Thymus (tissue), 11 donors: ENCODE results near the gene UFC1. TPM values are rescaled to one million over a fixed set of nuclear protein-coding genes. Genes with fewer than 3 reads are reported as not detected.

Experiments used
- DNase-seq, 9 donors: peaks; one replicate each; pipeline ENCODE4 v3.0.0-alpha.2; 2013; ENCODE audit warnings: low spot score in 9 of 9, low read depth in 6 of 9, missing footprints in 1 of 9
- H3K27ac ChIP-seq, 2 donors: one replicate each; pipeline ENCODE4 v1.5.1; 2013; ENCODE audit warnings: control low read depth in 1 of 2, low read depth in 1 of 2, low read length in 1 of 2, mild to moderate bottlenecking in 1 of 2, moderate library complexity in 1 of 2
- H3K27me3 ChIP-seq, 2 donors: one replicate each; pipeline ENCODE4 v1.5.1; 2013; ENCODE audit warnings: low read length in 1 of 2; ENCODE audit not compliant: control insufficient read depth in 2 of 2, insufficient read depth in 1 of 2
- H3K36me3 ChIP-seq, 2 donors: one replicate each; pipeline ENCODE4 v1.5.1; 2013; ENCODE audit warnings: low read length in 1 of 2, mild to moderate bottlenecking in 1 of 2, moderate library complexity in 1 of 2; ENCODE audit not compliant: control insufficient read depth in 2 of 2, insufficient read depth in 2 of 2
- H3K4me1 ChIP-seq, 2 donors: one replicate each; pipeline ENCODE4 v1.5.1; 2013; ENCODE audit warnings: low read length in 2 of 2; ENCODE audit not compliant: control insufficient read depth in 2 of 2, insufficient read depth in 2 of 2
- H3K4me3 ChIP-seq, 2 donors: one replicate each; pipeline ENCODE4 v1.5.1; 2013; ENCODE audit warnings: low read length in 2 of 2, control low read depth in 1 of 2, mild to moderate bottlenecking in 1 of 2
- H3K9me3 ChIP-seq, 2 donors: one replicate each; pipeline ENCODE4 v1.5.1; 2013; ENCODE audit warnings: low read length in 1 of 2, mild to moderate bottlenecking in 1 of 2; ENCODE audit not compliant: control insufficient read depth in 2 of 2, insufficient read depth in 1 of 2
- WGBS: extraction: QIAGEN DNeasy Blood & Tissue Kit; methylation state at CpG from one replicate; pipeline ENCODE4 v1.1.7; 2013; 5-methylcytosine and 5-hydroxymethylcytosine counted together
- polyA plus RNA-seq: library from polyadenylated mRNA; stranded (reverse); fragments of 200-250 nt; gene quantifications from one replicate; pipeline ENCODE4 v1.2.3, GENCODE V29; 2013
- total RNA-seq: library from RNA; stranded (reverse); fragments of 120-200 nt; gene quantifications from one replicate; pipeline ENCODE4 v1.2.4, GENCODE V29; 2013
- donor health status: healthy.

UFC1 gene
- total and polyA plus RNA-seq, 2 donors = 93.5 to 118 TPM

- 97% methylated on average over 10 of the region's 10 CpGs for WGBS
- Histone ChIP-seq H3K36me3 (peaks cover 39% of the 10 kb centered on the region in 2 donors), H3K27me3 (no peaks in the 10 kb centered on the region), H3K27ac (no peak overlapping the region), H3K4me3 (no peak overlapping the region), H3K4me1 (peaks cover 20 to 39% of the 10 kb centered on the region in 2 donors), H3K9me3 (no peaks in the 10 kb centered on the region)
- DNase-seq = no peak
These were observed 9.0 kb downstream of the UFC1 start for GRCh38 chr1:161162806-161163205.

- H3K9me3 ChIP-seq = no peaks in the 10 kb centered on the region
- WGBS = 97% methylated on average over 5 of the region's 5 CpGs
- peaks cover 29 to 32% of the 10 kb centered on the region in 2 donors for H3K36me3 ChIP-seq
These were observed 10.0 kb downstream of the UFC1 start for GRCh38 chr1:161163793-161164192.

GRCh38 chr1:161164901-161165610 is 11.3 kb downstream of the UFC1 start:
- Histone ChIP-seq H3K27me3 (no peaks in the 10 kb centered on the region), H3K4me1 (peaks cover 16 to 27% of the 10 kb centered on the region in 2 donors), H3K9me3 (no peaks in the 10 kb centered on the region), H3K27ac (peak overlapping the region in 1 of 2 donors; percentile 95), H3K36me3 (peaks cover 34 to 40% of the 10 kb centered on the region in 2 donors), H3K4me3 (peak overlapping the region; percentile 62 to 79)
- 80% methylated on average over 14 of the region's 14 CpGs for WGBS
- no peak for DNase-seq

More at GRCh38 chr1:161163793-161164192, 10.0 kb downstream of the UFC1 start:
- Histone ChIP-seq H3K27me3 (no peaks in the 10 kb centered on the region), H3K4me1 (peaks cover 20 to 34% of the 10 kb centered on the region in 2 donors), H3K27ac (no peak overlapping the region), H3K4me3 (no peak overlapping the region)
- no peak for DNase-seq

- WGBS = under 1% methylated on average over 54 of the region's 54 CpGs
- Histone ChIP-seq H3K36me3 (peaks cover 37 to 47% of the 10 kb centered on the region in 2 donors), H3K9me3 (no peaks in the 10 kb centered on the region), H3K4me3 (peak within 1 kb of the TSS; percentile 62 to 79), H3K27me3 (no peaks in the 10 kb centered on the region), H3K27ac (peak within 1 kb of the TSS; percentile 85 to 95), H3K4me1 (peaks cover 12 to 21% of the 10 kb centered on the region in 2 donors)
- peak; percentile 83 to 97 (median 92) for DNase-seq
These were observed 12.2 kb downstream of the UFC1 start, which contains the start of gene PPOX for GRCh38 chr1:161165742-161166668. Gene PPOX, plus strand, starts transcription at chr1:161166426. Its CDS starts 422 bp downstream, at chr1:161166848.

GRCh38 chr1:161166669-161167548 is 13.1 kb downstream of the UFC1 start:
- no peak for DNase-seq
- H3K36me3 ChIP-seq = peaks cover 46 to 54% of the 10 kb centered on the region in 2 donors
- peak overlapping the region; percentile 62 to 79 for H3K4me3 ChIP-seq
- no peaks in the 10 kb centered on the region for H3K27me3 ChIP-seq
- H3K9me3 ChIP-seq = no peaks in the 10 kb centered on the region
- WGBS = 13% methylated on average over 33 of the region's 33 CpGs
- H3K27ac ChIP-seq = peak overlapping the region; percentile 58
- H3K4me1 ChIP-seq = peaks cover 12 to 21% of the 10 kb centered on the region in 2 donors

- H3K9me3 ChIP-seq = no peaks in the 10 kb centered on the region
- DNase-seq = no peak
- H3K4me1 ChIP-seq = peaks cover 12 to 21% of the 10 kb centered on the region in 2 donors
- peaks cover 55% of the 10 kb centered on the region in 2 donors for H3K36me3 ChIP-seq
- no peaks in the 10 kb centered on the region for H3K27me3 ChIP-seq
- H3K27ac ChIP-seq = no peak overlapping the region
- WGBS = 96% methylated on average over 9 of the region's 9 CpGs
- no peak overlapping the region for H3K4me3 ChIP-seq
These were observed 15.1 kb downstream of the UFC1 start for GRCh38 chr1:161168906-161169305.

- peaks cover 12 to 16% of the 10 kb centered on the region in 2 donors for H3K4me1 ChIP-seq
- no peak for DNase-seq
- no peaks in the 10 kb centered on the region for H3K27me3 ChIP-seq
- WGBS = 93% methylated on average over 5 of the region's 5 CpGs
- H3K4me3 ChIP-seq = no peak overlapping the region
- H3K27ac ChIP-seq = no peak overlapping the region
- H3K9me3 ChIP-seq = no peaks in the 10 kb centered on the region
- H3K36me3 ChIP-seq = peaks cover 52 to 66% of the 10 kb centered on the region in 2 donors
These were observed 17.4 kb downstream of the UFC1 start for GRCh38 chr1:161171191-161171590.

- WGBS = 97% methylated on average over 12 of the region's 12 CpGs
- Histone ChIP-seq H3K27ac (no peak overlapping the region), H3K4me3 (no peak overlapping the region), H3K36me3 (peaks cover 52 to 66% of the 10 kb centered on the region in 2 donors), H3K4me1 (peaks cover 15 to 19% of the 10 kb centered on the region in 2 donors), H3K27me3 (no peaks in the 10 kb centered on the region), H3K9me3 (no peaks in the 10 kb centered on the region)
- DNase-seq = no peak
These were observed 17.9 kb downstream of the UFC1 start for GRCh38 chr1:161171696-161172095.
